Measurements from ENCODE around the gene SEC31A. TPM values are rescaled to one million over a fixed set of nuclear protein-coding genes. Genes with fewer than 3 reads are reported as not detected.

SEC31A gene
- total RNA-seq, 5 donors from 2014 or later (not counting 1 experiment from before 2014, with no cell fraction given) = 107 to 146 (median 130) TPM

DNA sequence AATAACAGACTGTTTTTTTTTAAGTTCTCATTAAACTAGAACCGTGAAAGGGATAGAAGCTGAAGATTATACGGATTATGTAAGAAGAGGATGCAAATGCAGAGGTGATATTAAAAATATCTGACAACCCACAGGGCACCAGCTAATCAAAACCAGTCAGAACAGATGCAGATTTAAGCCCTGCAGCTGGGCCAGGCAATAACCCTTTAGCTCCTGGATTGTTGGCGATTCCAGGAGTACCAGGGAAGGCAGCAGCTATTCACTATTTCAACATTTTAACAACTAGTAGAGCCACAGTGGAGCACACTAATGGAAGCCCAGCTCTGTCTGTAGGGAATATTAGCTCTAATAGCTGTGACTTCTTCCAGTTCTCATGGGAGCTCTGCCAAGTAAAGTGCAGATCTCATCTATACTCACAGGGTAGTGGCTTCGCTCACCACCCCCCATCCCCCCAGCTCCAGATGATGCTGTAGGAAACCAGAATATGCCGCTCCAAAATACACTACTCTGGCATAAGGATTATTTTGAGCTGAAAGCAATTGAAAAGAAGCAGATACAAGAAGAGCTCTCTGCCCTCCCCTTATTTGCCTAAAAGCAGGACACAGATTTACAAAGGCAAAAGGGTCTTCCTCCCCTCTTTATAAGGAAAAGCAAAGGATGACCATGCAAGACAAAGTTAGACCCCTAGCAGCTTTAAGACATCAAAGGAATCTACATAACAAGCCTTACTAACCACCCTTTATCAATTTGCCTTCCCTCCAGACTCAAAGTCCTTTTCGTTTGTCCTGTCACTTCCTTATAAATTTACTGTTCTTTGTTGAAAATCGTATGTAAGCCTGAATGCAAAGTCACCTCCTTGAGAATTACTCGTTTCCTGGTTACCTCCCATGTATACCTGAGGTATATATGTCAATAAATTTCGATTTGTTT lies 106.0 kb downstream of the SEC31A start:
- no peaks in the 10 kb centered on the region for H3K4me1 Mint-ChIP-seq
- ChIA-PET CTCF (no interaction called here), POLR2A (no interaction called here)
- no peak overlapping the region for H3K27ac ChIP-seq (ENCODE audit: low read length)
- 100% methylated on average over 1 of the region's 9 CpGs for WGBS (ENCODE audit: insufficient coverage)
- no peak overlapping the region for H3K27ac Mint-ChIP-seq
- H3K9me3 ChIP-seq = no peaks in the 10 kb centered on the region
- no peak overlapping the region for H3K4me3 Mint-ChIP-seq
- no peaks in the 10 kb centered on the region for H3K36me3 Mint-ChIP-seq
- H3K27me3 ChIP-seq (replicated peaks in 1 of 2; ENCODE audit: control insufficient read depth in 2 of 2, extremely low read depth in 1 of 2, insufficient read depth in 2 of 2, low read length in 1 of 2) = peaks cover 0 to 2% of the 10 kb centered on the region in 2 experiments
- peaks cover 8 to 11% of the 10 kb centered on the region in 2 donors for H3K27me3 Mint-ChIP-seq
- no peaks in the 10 kb centered on the region for H3K4me1 ChIP-seq (ENCODE audit: control insufficient read depth in 1 of 2, extremely low read depth in 1 of 2, insufficient read depth in 2 of 2, low read length in 2 of 2)
- ATAC-seq (replicated peaks in 1 of 4) (no peak), DNase-seq (no peak)
- H3K9me3 Mint-ChIP-seq = no peaks in the 10 kb centered on the region
- H3K36me3 ChIP-seq (ENCODE audit: control insufficient read depth in 2 of 2, extremely low read depth in 1 of 2, insufficient read depth in 1 of 2, low read length in 1 of 2) = no peaks in the 10 kb centered on the region
- no peak overlapping the region for H3K4me3 ChIP-seq (ENCODE audit: control insufficient read depth in 1 of 2, extremely low read depth in 1 of 2, low read length in 1 of 2)

DNA sequence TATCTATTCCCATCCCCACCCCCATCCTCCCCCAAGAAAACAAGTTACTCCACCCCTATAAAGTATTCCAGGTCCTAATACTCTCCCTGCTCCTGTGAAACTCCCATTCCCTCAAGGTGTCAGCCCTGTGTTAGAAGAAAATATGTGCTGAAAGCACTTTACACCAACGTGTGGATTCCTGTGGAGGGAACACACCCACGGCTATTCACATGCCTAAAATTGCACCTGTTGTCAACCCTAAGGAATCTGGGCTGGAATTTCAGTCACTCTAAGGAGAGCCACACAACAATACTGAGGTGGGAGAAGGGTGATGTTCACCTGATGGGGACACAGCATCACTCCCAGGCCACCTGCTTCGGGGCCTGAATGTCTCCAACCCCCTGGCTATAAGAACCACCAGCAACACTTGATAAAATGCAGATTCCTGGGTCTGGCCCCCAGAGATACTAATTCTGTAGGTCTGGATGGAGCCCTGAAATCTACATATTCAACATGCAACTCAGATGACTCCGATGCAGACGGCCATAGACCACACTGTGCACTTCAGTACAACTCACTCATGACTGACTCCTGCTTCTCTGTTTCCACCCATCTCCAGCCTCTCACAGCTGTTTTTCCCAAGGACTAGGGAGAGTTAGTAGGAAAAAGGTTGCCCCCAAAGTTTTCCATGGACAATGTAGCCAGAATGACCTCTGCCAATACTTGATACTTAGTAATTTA lies 108.2 kb downstream of the SEC31A start:
- DNase-seq (no peak), ATAC-seq (replicated peaks in 1 of 4) (no peak)
- Mint-ChIP-seq H3K27ac (no peak overlapping the region), H3K4me3 (no peak overlapping the region), H3K27me3 (peaks cover 0 to 8% of the 10 kb centered on the region in 2 donors), H3K9me3 (no peaks in the 10 kb centered on the region), H3K4me1 (no peaks in the 10 kb centered on the region), H3K36me3 (no peaks in the 10 kb centered on the region)
- H3K4me3 ChIP-seq (ENCODE audit: control insufficient read depth in 1 of 2, extremely low read depth in 1 of 2, low read length in 1 of 2) = no peak overlapping the region
- no peaks in the 10 kb centered on the region for H3K36me3 ChIP-seq (ENCODE audit: control insufficient read depth in 2 of 2, extremely low read depth in 1 of 2, insufficient read depth in 1 of 2, low read length in 1 of 2)
- H3K27me3 ChIP-seq (replicated peaks in 1 of 2; ENCODE audit: control insufficient read depth in 2 of 2, extremely low read depth in 1 of 2, insufficient read depth in 2 of 2, low read length in 1 of 2) = peaks cover 0 to 2% of the 10 kb centered on the region in 2 experiments
- CTCF ChIA-PET = no interaction called here
- 100% methylated on average over 1 of the region's 5 CpGs for WGBS (ENCODE audit: insufficient coverage)
- no peaks in the 10 kb centered on the region for H3K9me3 ChIP-seq
- POLR2A ChIA-PET = no interaction called here
- H3K4me1 ChIP-seq (ENCODE audit: control insufficient read depth in 1 of 2, extremely low read depth in 1 of 2, insufficient read depth in 2 of 2, low read length in 2 of 2) = no peaks in the 10 kb centered on the region
- no peak overlapping the region for H3K27ac ChIP-seq (ENCODE audit: low read length)

DNA sequence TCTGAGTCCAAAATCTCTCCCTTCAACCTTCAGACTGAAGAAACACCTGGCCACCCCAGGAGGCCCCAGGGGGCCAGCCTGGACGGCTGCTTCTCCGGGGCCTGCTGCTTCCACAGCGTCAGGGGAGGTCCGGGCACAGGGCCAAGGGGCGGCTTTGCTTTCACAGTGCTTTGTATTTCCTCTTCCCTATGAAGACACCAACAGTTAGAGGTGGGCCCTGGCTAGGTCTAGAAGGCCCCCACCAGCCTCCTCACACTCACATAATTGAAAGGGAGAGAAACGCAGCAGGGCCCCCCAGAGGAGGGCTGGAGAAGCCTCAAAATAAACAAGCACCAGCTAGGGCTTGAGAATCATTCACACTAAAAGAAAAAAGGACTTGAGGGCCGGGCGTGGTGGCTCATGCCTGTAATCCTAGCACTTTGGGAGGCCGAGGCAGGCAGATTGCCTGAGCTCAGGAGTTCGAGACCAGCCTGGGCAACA lies 110.2 kb downstream of the SEC31A start:
- Mint-ChIP-seq H3K4me3 (no peak overlapping the region), H3K9me3 (no peaks in the 10 kb centered on the region), H3K4me1 (no peaks in the 10 kb centered on the region), H3K36me3 (no peaks in the 10 kb centered on the region), H3K27me3 (peaks cover 0 to 6% of the 10 kb centered on the region in 2 donors), H3K27ac (no peak overlapping the region)
- H3K9me3 ChIP-seq = no peaks in the 10 kb centered on the region
- H3K4me1 ChIP-seq (ENCODE audit: control insufficient read depth in 1 of 2, extremely low read depth in 1 of 2, insufficient read depth in 2 of 2, low read length in 2 of 2) = no peaks in the 10 kb centered on the region
- peaks cover 0 to 2% of the 10 kb centered on the region in 2 experiments for H3K27me3 ChIP-seq (replicated peaks in 1 of 2; ENCODE audit: control insufficient read depth in 2 of 2, extremely low read depth in 1 of 2, insufficient read depth in 2 of 2, low read length in 1 of 2)
- no peak overlapping the region for H3K4me3 ChIP-seq (ENCODE audit: control insufficient read depth in 1 of 2, extremely low read depth in 1 of 2, low read length in 1 of 2)
- ChIA-PET CTCF (no interaction called here), POLR2A (no interaction called here)
- WGBS (ENCODE audit: insufficient coverage) = 80% methylated on average over 1 of the region's 10 CpGs
- H3K36me3 ChIP-seq (ENCODE audit: control insufficient read depth in 2 of 2, extremely low read depth in 1 of 2, insufficient read depth in 1 of 2, low read length in 1 of 2) = no peaks in the 10 kb centered on the region
- H3K27ac ChIP-seq (ENCODE audit: low read length) = no peak overlapping the region
- ATAC-seq (replicated peaks in 1 of 4) = no peak
- no peak for DNase-seq

GRCh38 chr4:82780170-82780751 lies 110.7 kb downstream of the SEC31A start:
- Histone ChIP-seq H3K4me3 (ENCODE audit: control insufficient read depth in 1 of 2, extremely low read depth in 1 of 2, low read length in 1 of 2) (no peak overlapping the region), H3K36me3 (ENCODE audit: control insufficient read depth in 2 of 2, extremely low read depth in 1 of 2, insufficient read depth in 1 of 2, low read length in 1 of 2) (no peaks in the 10 kb centered on the region), H3K27me3 (replicated peaks in 1 of 2; ENCODE audit: control insufficient read depth in 2 of 2, extremely low read depth in 1 of 2, insufficient read depth in 2 of 2, low read length in 1 of 2) (peaks cover 0 to 2% of the 10 kb centered on the region in 2 experiments), H3K9me3 (no peaks in the 10 kb centered on the region), H3K27ac (ENCODE audit: low read length) (no peak overlapping the region), H3K4me1 (ENCODE audit: control insufficient read depth in 1 of 2, extremely low read depth in 1 of 2, insufficient read depth in 2 of 2, low read length in 2 of 2) (no peaks in the 10 kb centered on the region)
- Mint-ChIP-seq H3K4me1 (no peaks in the 10 kb centered on the region), H3K4me3 (no peak overlapping the region), H3K36me3 (no peaks in the 10 kb centered on the region), H3K27ac (no peak overlapping the region), H3K9me3 (no peaks in the 10 kb centered on the region), H3K27me3 (peaks cover 0 to 3% of the 10 kb centered on the region in 2 donors)
- ATAC-seq (replicated peaks in 1 of 4) (no peak), DNase-seq (no peak)
- POLR2A ChIA-PET = no interaction called here
- WGBS (ENCODE audit: insufficient coverage) = 75% methylated on average over 1 of the region's 1 CpG
- CTCF ChIA-PET = no interaction called here

DNA sequence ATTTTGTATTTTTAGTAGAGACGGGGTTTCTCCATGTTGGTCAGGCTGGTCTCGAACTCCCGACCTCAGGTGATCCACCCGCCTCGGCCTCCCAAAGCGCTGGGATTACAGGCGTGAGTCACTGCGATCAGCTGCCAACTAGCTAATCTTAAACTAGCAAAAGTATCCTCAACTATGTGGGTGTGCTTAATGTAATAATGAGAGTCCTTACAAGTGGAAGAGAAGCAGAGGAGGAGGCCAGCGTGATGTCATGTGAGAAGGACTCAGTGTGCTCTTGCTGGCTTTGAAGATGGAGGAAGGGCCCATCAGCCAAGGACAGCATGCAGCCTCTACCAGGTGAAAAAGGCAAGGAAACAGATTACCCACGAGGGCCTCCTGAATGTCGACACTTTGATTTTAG lies 111.9 kb downstream of the SEC31A start:
- Histone ChIP-seq H3K27me3 (replicated peaks in 1 of 2; ENCODE audit: control insufficient read depth in 2 of 2, extremely low read depth in 1 of 2, insufficient read depth in 2 of 2, low read length in 1 of 2) (peaks cover 0 to 2% of the 10 kb centered on the region in 2 experiments), H3K36me3 (ENCODE audit: control insufficient read depth in 2 of 2, extremely low read depth in 1 of 2, insufficient read depth in 1 of 2, low read length in 1 of 2) (no peaks in the 10 kb centered on the region), H3K4me3 (ENCODE audit: control insufficient read depth in 1 of 2, extremely low read depth in 1 of 2, low read length in 1 of 2) (no peak overlapping the region), H3K9me3 (no peaks in the 10 kb centered on the region), H3K4me1 (ENCODE audit: control insufficient read depth in 1 of 2, extremely low read depth in 1 of 2, insufficient read depth in 2 of 2, low read length in 2 of 2) (no peaks in the 10 kb centered on the region), H3K27ac (ENCODE audit: low read length) (no peak overlapping the region)
- H3K36me3 Mint-ChIP-seq = no peaks in the 10 kb centered on the region
- POLR2A ChIA-PET = no interaction called here
- H3K4me3 Mint-ChIP-seq = no peak overlapping the region
- no peaks in the 10 kb centered on the region for H3K9me3 Mint-ChIP-seq
- ATAC-seq (replicated peaks in 1 of 4) (no peak), DNase-seq (no peak)
- WGBS (ENCODE audit: insufficient coverage) = 53% methylated on average over 3 of the region's 11 CpGs
- no peaks in the 10 kb centered on the region for H3K27me3 Mint-ChIP-seq
- H3K4me1 Mint-ChIP-seq = no peaks in the 10 kb centered on the region
- no peak overlapping the region for H3K27ac Mint-ChIP-seq
- CTCF ChIA-PET = no interaction called here

- Histone ChIP-seq H3K36me3 (ENCODE audit: control insufficient read depth in 2 of 2, extremely low read depth in 1 of 2, insufficient read depth in 1 of 2, low read length in 1 of 2) (no peaks in the 10 kb centered on the region), H3K4me1 (ENCODE audit: control insufficient read depth in 1 of 2, extremely low read depth in 1 of 2, insufficient read depth in 2 of 2, low read length in 2 of 2) (no peaks in the 10 kb centered on the region), H3K27ac (ENCODE audit: low read length) (no peak overlapping the region), H3K9me3 (no peaks in the 10 kb centered on the region), H3K27me3 (replicated peaks in 1 of 2; ENCODE audit: control insufficient read depth in 2 of 2, extremely low read depth in 1 of 2, insufficient read depth in 2 of 2, low read length in 1 of 2) (peaks cover 0 to 2% of the 10 kb centered on the region in 2 experiments), H3K4me3 (ENCODE audit: control insufficient read depth in 1 of 2, extremely low read depth in 1 of 2, low read length in 1 of 2) (no peak overlapping the region)
- Mint-ChIP-seq H3K9me3 (no peaks in the 10 kb centered on the region), H3K27ac (no peak overlapping the region), H3K36me3 (no peaks in the 10 kb centered on the region), H3K4me3 (no peak overlapping the region), H3K4me1 (no peaks in the 10 kb centered on the region), H3K27me3 (peaks cover 0 to 4% of the 10 kb centered on the region in 2 donors)
- CTCF ChIA-PET = no interaction called here
- ATAC-seq (replicated peaks in 1 of 4) = no peak
- WGBS (ENCODE audit: insufficient coverage) = 100% methylated on average over 2 of the region's 5 CpGs
- no peak for DNase-seq
- POLR2A ChIA-PET = no interaction called here
These were observed 113.0 kb downstream of the SEC31A start for GRCh38 chr4:82777857-82778525.
